BLaER1 treated with 17β-estradiol and CSF1 and Interleukin-3, amounts not matched to agents 10 nM and 100 nM (cell line): ENCODE results near the gene MEGF6.

Experiments used
- H3K27ac ChIP-seq, 11 experiments: shearing (Covaris generic); formaldehyde crosslinking; 2 replicates each; pipeline ENCODE4 v1.8.1; 2022
- H3K27me3 ChIP-seq, 11 experiments: shearing (Covaris generic); formaldehyde crosslinking; 2 replicates each; pipeline ENCODE4 v1.8.1; 2022
- H3K36me3 ChIP-seq, 11 experiments: shearing (Covaris generic); formaldehyde crosslinking; 2 replicates each; pipeline ENCODE4 v1.8.1; 2022
- H3K4me1 ChIP-seq, 10 experiments: shearing (Covaris generic); formaldehyde crosslinking; 2 replicates each; pipeline ENCODE4 v1.8.1; 2022
- H3K4me2 ChIP-seq, 11 experiments: shearing (Covaris generic); formaldehyde crosslinking; 2 replicates each; pipeline ENCODE4 v1.8.1; 2022
- H3K4me3 ChIP-seq, 10 experiments: shearing (Covaris generic); formaldehyde crosslinking; 2 replicates each; pipeline ENCODE4 v1.8.1; 2022
- H3K9ac ChIP-seq, 11 experiments: shearing (Covaris generic); formaldehyde crosslinking; 2 replicates each; pipeline ENCODE4 v1.8.1; 2022
- H3K9me3 ChIP-seq, 11 experiments: shearing (Covaris generic); formaldehyde crosslinking; replicated peaks in 1 of 11; 2 replicates each; pipeline ENCODE4 v1.8.1; 2022
- H4K20me1 ChIP-seq, 11 experiments: shearing (Covaris generic); formaldehyde crosslinking; 2 replicates each; pipeline ENCODE4 v1.8.1; 2022
- Cebpa-rat ChIP-seq, 11 experiments: shearing (Covaris generic); IDR thresholded peaks; 2 replicates each; pipeline ENCODE4 v1.8.1; 2022

The MEGF6 gene

GRCh38 chr1:3530086-3530925, 81.0 kb downstream of the MEGF6 start:
- Histone ChIP-seq H3K27me3 (peaks cover 0 to 7% (median 0%) of the 10 kb centered on the region in 11 experiments; a peak in 2 of 22 replicates), H3K36me3 (peaks cover 0 to 6% (median 0%) of the 10 kb centered on the region in 11 experiments; a peak in 2 of 22 replicates), H3K4me2 (peak overlapping the region; percentile 94 to 100 (median 99)), H3K27ac (peak overlapping the region; percentile 35 to 80 (median 70); a peak in 16 of 22 replicates), H3K4me3 (peak overlapping the region; percentile 60 to 82 (median 70)), H3K9me3 (no peaks in the 10 kb centered on the region), H3K9ac (peak overlapping the region; percentile 71 to 88 (median 77)), H3K4me1 (peaks cover 28 to 82% (median 68%) of the 10 kb centered on the region in 10 experiments), H4K20me1 (peaks cover 9 to 95% (median 87%) of the 10 kb centered on the region in 11 experiments; a peak in 20 of 22 replicates)
- no peak for TF ChIP-seq Cebpa-rat (IDR thresholded peaks at IDR 0.05)

GRCh38 chr1:3529099-3529729, 82.1 kb downstream of the MEGF6 start:
- no peak for TF ChIP-seq Cebpa-rat (IDR thresholded peaks at IDR 0.05)
- H3K27ac ChIP-seq, result no peak overlapping the region

GRCh38 chr1:3527774-3528173, 83.5 kb downstream of the MEGF6 start:
- Histone ChIP-seq H3K36me3 (peaks cover 0 to 6% (median 0%) of the 10 kb centered on the region in 11 experiments; a peak in 2 of 22 replicates), H3K27ac (no peak overlapping the region), H3K9me3 (no peaks in the 10 kb centered on the region), H3K9ac (no peak overlapping the region), H3K27me3 (peaks cover 0 to 26% (median 0%) of the 10 kb centered on the region in 11 experiments; a peak in 8 of 22 replicates), H3K4me2 (peak overlapping the region in 2 of 11 experiments; percentile 97 to 100; a peak in 2 of 22 replicates), H3K4me1 (peaks cover 33 to 84% (median 73%) of the 10 kb centered on the region in 10 experiments), H3K4me3 (no peak overlapping the region), H4K20me1 (peaks cover 28 to 95% (median 88%) of the 10 kb centered on the region in 11 experiments; a peak in 20 of 22 replicates)
- TF ChIP-seq Cebpa-rat (IDR thresholded peaks at IDR 0.05), result no peak

More at GRCh38 chr1:3529099-3529729, 82.1 kb downstream of the MEGF6 start:
- Histone ChIP-seq H3K36me3 (peaks cover 0 to 6% (median 0%) of the 10 kb centered on the region in 11 experiments; a peak in 2 of 22 replicates), H3K4me3 (peak overlapping the region in 2 of 10 experiments; percentile 71 to 82; a peak in 1 of 20 replicates), H3K4me2 (peak overlapping the region; percentile 94 to 100 (median 99)), H3K9ac (peak overlapping the region in 8 of 11 experiments; percentile 19 to 88 (median 79); a peak in 9 of 22 replicates), H4K20me1 (peaks cover 17 to 95% (median 87%) of the 10 kb centered on the region in 11 experiments; a peak in 20 of 22 replicates), H3K4me1 (peaks cover 28 to 82% (median 68%) of the 10 kb centered on the region in 10 experiments), H3K27me3 (peaks cover 0 to 12% (median 0%) of the 10 kb centered on the region in 11 experiments; a peak in 6 of 22 replicates), H3K9me3 (no peaks in the 10 kb centered on the region)

- no peaks in the 10 kb centered on the region for H3K9me3 ChIP-seq
- no peak overlapping the region; a peak in 1 of 20 replicates for H3K4me3 ChIP-seq
- no peak overlapping the region for H3K27ac ChIP-seq
- no peak for TF ChIP-seq Cebpa-rat (IDR thresholded peaks at IDR 0.05)
- H3K4me1 ChIP-seq, result peaks cover 48 to 100% (median 90%) of the 10 kb centered on the region in 10 experiments
- peak overlapping the region in 5 of 11 experiments; percentile 5 to 52 (median 21); a peak in 6 of 22 replicates for H3K9ac ChIP-seq
- H3K4me2 ChIP-seq, result peak overlapping the region; percentile 32 to 97 (median 87); a peak in 20 of 22 replicates
- H3K36me3 ChIP-seq, result peaks cover 0 to 6% (median 0%) of the 10 kb centered on the region in 11 experiments; a peak in 2 of 22 replicates
- H3K27me3 ChIP-seq, result peaks cover 0 to 44% (median 0%) of the 10 kb centered on the region in 11 experiments; a peak in 8 of 22 replicates
- H4K20me1 ChIP-seq, result peaks cover 44 to 100% (median 97%) of the 10 kb centered on the region in 11 experiments; a peak in 20 of 22 replicates
These were observed 85.5 kb downstream of the MEGF6 start for GRCh38 chr1:3525551-3526482.

- Histone ChIP-seq H3K4me1 (peaks cover 41 to 100% (median 91%) of the 10 kb centered on the region in 10 experiments), H3K27ac (no peak overlapping the region), H3K9ac (peak overlapping the region in 4 of 11 experiments; percentile 7 to 50 (median 20); a peak in 3 of 22 replicates), H3K27me3 (peaks cover 0 to 44% (median 0%) of the 10 kb centered on the region in 11 experiments; a peak in 7 of 22 replicates), H4K20me1 (peaks cover 46 to 100% (median 98%) of the 10 kb centered on the region in 11 experiments; a peak in 20 of 22 replicates), H3K4me3 (no peak overlapping the region), H3K36me3 (peaks cover 0 to 6% (median 0%) of the 10 kb centered on the region in 11 experiments; a peak in 2 of 22 replicates), H3K9me3 (no peaks in the 10 kb centered on the region), H3K4me2 (peak overlapping the region; percentile 17 to 97 (median 87))
- no peak for TF ChIP-seq Cebpa-rat (IDR thresholded peaks at IDR 0.05)
These were observed 86.6 kb downstream of the MEGF6 start for GRCh38 chr1:3524556-3525203.

GRCh38 chr1:3523980-3524379, 87.3 kb downstream of the MEGF6 start:
- H3K4me2 ChIP-seq, result peak overlapping the region; percentile 17 to 97 (median 87)

More at GRCh38 chr1:3523980-3524379, 87.3 kb downstream of the MEGF6 start:
- Histone ChIP-seq H4K20me1 (peaks cover 46 to 100% (median 98%) of the 10 kb centered on the region in 11 experiments; a peak in 20 of 22 replicates), H3K36me3 (peaks cover 0 to 6% (median 0%) of the 10 kb centered on the region in 11 experiments; a peak in 2 of 22 replicates), H3K9me3 (no peaks in the 10 kb centered on the region), H3K4me3 (peak overlapping the region in 1 of 10 experiments; percentile 7; a peak in 1 of 20 replicates), H3K27me3 (peaks cover 0 to 44% (median 0%) of the 10 kb centered on the region in 11 experiments; a peak in 6 of 22 replicates), H3K27ac (no peak overlapping the region), H3K4me1 (peaks cover 34 to 100% (median 91%) of the 10 kb centered on the region in 10 experiments), H3K9ac (peak overlapping the region in 4 of 11 experiments; percentile 18 to 50 (median 26); a peak in 3 of 22 replicates)
- TF ChIP-seq Cebpa-rat (IDR thresholded peaks at IDR 0.05), result no peak
